SU-DHL-6 (cell line): ENCODE measurements around the gene TARBP2.

Experiments used
- H2AFZ ChIP-seq: fragments of 200-600 bp; sonication (generic); 2 replicates; pipeline ENCODE4 v1.6.1; 2014; ENCODE audit warnings: low read depth, mild to moderate bottlenecking, moderate library complexity, mixed read lengths, antibody characterized with exemption, low read length; ENCODE audit not compliant: severe bottlenecking
- H3F3A ChIP-seq: fragments of 200-600 bp; shearing (Covaris generic); 2 replicates; pipeline ENCODE4 v1.6.0; 2016; ENCODE audit warnings: antibody characterized with exemption, mild to moderate bottlenecking; ENCODE audit not compliant: insufficient read depth
- H3K27ac ChIP-seq: fragments of 200-600 bp; sonication (generic); 2 replicates; pipeline ENCODE4 v1.5.1; 2016; ENCODE audit warnings: low read depth, mild to moderate bottlenecking, low read length, moderate library complexity, mixed read lengths
- H3K27me3 ChIP-seq: fragments of 200-600 bp; sonication (generic), shearing (Covaris generic); 2 replicates; pipeline ENCODE4 v1.6.0; 2014; ENCODE audit warnings: mild to moderate bottlenecking, low read length
- H3K36me3 ChIP-seq: fragments of 200-600 bp; sonication (generic); 2 replicates; pipeline ENCODE4 v1.6.1; 2014; ENCODE audit warnings: mild to moderate bottlenecking, low read length, mixed read lengths
- H3K4me2 ChIP-seq: fragments of 300-600, 200-600 bp; shearing (Covaris generic), sonication (generic); 2 replicates; pipeline ENCODE4 v1.6.0; 2014; ENCODE audit warnings: low read length, low read depth, mild to moderate bottlenecking; ENCODE audit not compliant: poor library complexity, severe bottlenecking
- H3K4me3 ChIP-seq: fragments of 200-600 bp; sonication (generic); 2 replicates; pipeline ENCODE4 v1.5.1; 2014; ENCODE audit warnings: antibody characterized with exemption, low read length, mild to moderate bottlenecking, mixed read lengths; ENCODE audit not compliant: insufficient read depth, poor library complexity, severe bottlenecking
- H3K79me2 ChIP-seq: fragments of 200-600 bp; sonication (generic); 2 replicates; pipeline ENCODE4 v1.6.1; 2014; ENCODE audit warnings: mild to moderate bottlenecking, low read length, moderate library complexity; ENCODE audit not compliant: insufficient read depth
- H3K9ac ChIP-seq: fragments of 200-600 bp; sonication (generic); 2 replicates; pipeline ENCODE4 v1.7.0; 2014; ENCODE audit warnings: mild to moderate bottlenecking, low read length
- H3K9me2 ChIP-seq: fragments of 200-600 bp; sonication (generic); replicated peaks from 2 replicates; pipeline ENCODE4 v1.6.1; 2014; ENCODE audit warnings: low read length; ENCODE audit not compliant: insufficient read depth
- H3K9me3 ChIP-seq: fragments of 200-600 bp; sonication (generic); 2 replicates; pipeline ENCODE4 v1.6.1; 2014; ENCODE audit warnings: low read length, mixed read lengths; ENCODE audit not compliant: insufficient read depth
- H4K20me1 ChIP-seq: fragments of 200-600 bp; sonication (generic); 2 replicates; pipeline ENCODE4 v1.6.1; 2014; ENCODE audit warnings: low read depth, mild to moderate bottlenecking, antibody characterized with exemption, low read length, moderate library complexity, mixed read lengths
- CTCF ChIP-seq: fragments of 200-600 bp; sonication (generic); IDR thresholded peaks from one replicate; pipeline ENCODE4 v1.5.1; 2017; ENCODE audit warnings: antibody characterized with exemption, mild to moderate bottlenecking, low read length, moderate library complexity; ENCODE audit not compliant: insufficient read depth, poor library complexity, severe bottlenecking
- EZH2phosphoT487 ChIP-seq: fragments of 200-600 bp; sonication (generic), shearing (Covaris generic); conservative IDR thresholded peaks from 2 replicates; pipeline ENCODE4 v1.6.1; 2018; ENCODE audit warnings: mild to moderate bottlenecking, antibody characterized with exemption, low read length, moderate library complexity, mixed read lengths

TARBP2 gene

GRCh38 chr12:53486736-53487487 is 14.2 kb upstream of the TARBP2 start:
- Histone ChIP-seq H3K4me3 (no peak overlapping the region), H3K36me3 (no peaks in the 10 kb centered on the region), H3F3A (peaks cover 22% of the 10 kb centered on the region), H4K20me1 (no peaks in the 10 kb centered on the region), H3K27me3 (no peaks in the 10 kb centered on the region), H3K9ac (no peak overlapping the region), H2AFZ (no peak overlapping the region), H3K79me2 (no peaks in the 10 kb centered on the region), H3K4me2 (no peak overlapping the region), H3K9me2 (no peaks in the 10 kb centered on the region), H3K9me3 (no peaks in the 10 kb centered on the region), H3K27ac (no peak overlapping the region)
- TF ChIP-seq EZH2phosphoT487 (no peak), CTCF (no peak)

GRCh38 chr12:53489242-53489864 is 11.7 kb upstream of the TARBP2 start:
- H3K9ac ChIP-seq = no peak overlapping the region
- H3K4me2 ChIP-seq = no peak overlapping the region
- H3K79me2 ChIP-seq = no peaks in the 10 kb centered on the region
- peaks cover 7% of the 10 kb centered on the region; the same call in 1 of the 2 replicates for H3F3A ChIP-seq
- no peaks in the 10 kb centered on the region for H3K9me2 ChIP-seq
- no peaks in the 10 kb centered on the region for H4K20me1 ChIP-seq
- no peak overlapping the region for H2AFZ ChIP-seq
- H3K4me3 ChIP-seq = no peak overlapping the region
- H3K27me3 ChIP-seq = no peaks in the 10 kb centered on the region
- no peaks in the 10 kb centered on the region for H3K9me3 ChIP-seq
- H3K27ac ChIP-seq = no peak overlapping the region
- no peaks in the 10 kb centered on the region for H3K36me3 ChIP-seq
- TF ChIP-seq EZH2phosphoT487 (no peak), CTCF (no peak)

DNA sequence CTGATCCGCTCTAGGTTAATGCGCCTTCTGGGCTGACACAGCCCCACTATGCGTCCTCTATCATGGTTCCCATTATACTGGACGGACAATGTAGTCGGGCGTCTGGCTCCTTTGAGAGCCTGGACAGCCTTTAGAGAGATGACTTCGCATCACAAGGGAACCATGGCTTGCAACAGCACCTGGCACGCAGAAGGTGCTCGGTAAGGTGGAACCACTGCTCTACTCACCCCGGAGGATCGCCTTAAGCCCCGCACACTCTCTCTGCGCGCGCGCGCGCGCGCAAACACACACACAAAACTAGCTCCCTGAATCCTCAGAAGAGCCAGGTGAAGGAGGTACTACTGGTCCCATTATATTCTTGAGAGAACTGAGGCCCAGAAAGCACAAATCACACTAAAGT is 8.9 kb upstream of the TARBP2 start:
- peak overlapping the region; percentile 69 for H3K4me2 ChIP-seq
- no peak overlapping the region for H2AFZ ChIP-seq
- no peaks in the 10 kb centered on the region for H4K20me1 ChIP-seq
- no peak overlapping the region for H3K27ac ChIP-seq
- H3K4me3 ChIP-seq = no peak overlapping the region
- no peak overlapping the region for H3K9ac ChIP-seq
- H3K36me3 ChIP-seq = no peaks in the 10 kb centered on the region
- H3K27me3 ChIP-seq = no peaks in the 10 kb centered on the region
- H3K79me2 ChIP-seq = no peaks in the 10 kb centered on the region
- no peaks in the 10 kb centered on the region for H3K9me2 ChIP-seq
- no peak for TF ChIP-seq CTCF
- no peak for TF ChIP-seq EZH2phosphoT487
- H3F3A ChIP-seq = peaks cover 4% of the 10 kb centered on the region; the same call in 1 of the 2 replicates
- no peaks in the 10 kb centered on the region for H3K9me3 ChIP-seq
